NCI-H1436 (cell line): ENCODE measurements around the gene IQCB1.
"Not testable (repeated sequence)": the region's sequence is repeated elsewhere in the genome, so short reads cannot be mapped to it uniquely, and the experiment has no call there.

Experiments used
- DNase-seq: peaks from one replicate; lab custom pipeline; 2025; lab: John Stamatoyannopoulos, UW

Gene IQCB1, protein sequence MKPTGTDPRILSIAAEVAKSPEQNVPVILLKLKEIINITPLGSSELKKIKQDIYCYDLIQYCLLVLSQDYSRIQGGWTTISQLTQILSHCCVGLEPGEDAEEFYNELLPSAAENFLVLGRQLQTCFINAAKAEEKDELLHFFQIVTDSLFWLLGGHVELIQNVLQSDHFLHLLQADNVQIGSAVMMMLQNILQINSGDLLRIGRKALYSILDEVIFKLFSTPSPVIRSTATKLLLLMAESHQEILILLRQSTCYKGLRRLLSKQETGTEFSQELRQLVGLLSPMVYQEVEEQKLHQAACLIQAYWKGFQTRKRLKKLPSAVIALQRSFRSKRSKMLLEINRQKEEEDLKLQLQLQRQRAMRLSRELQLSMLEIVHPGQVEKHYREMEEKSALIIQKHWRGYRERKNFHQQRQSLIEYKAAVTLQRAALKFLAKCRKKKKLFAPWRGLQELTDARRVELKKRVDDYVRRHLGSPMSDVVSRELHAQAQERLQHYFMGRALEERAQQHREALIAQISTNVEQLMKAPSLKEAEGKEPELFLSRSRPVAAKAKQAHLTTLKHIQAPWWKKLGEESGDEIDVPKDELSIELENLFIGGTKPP

DNA sequence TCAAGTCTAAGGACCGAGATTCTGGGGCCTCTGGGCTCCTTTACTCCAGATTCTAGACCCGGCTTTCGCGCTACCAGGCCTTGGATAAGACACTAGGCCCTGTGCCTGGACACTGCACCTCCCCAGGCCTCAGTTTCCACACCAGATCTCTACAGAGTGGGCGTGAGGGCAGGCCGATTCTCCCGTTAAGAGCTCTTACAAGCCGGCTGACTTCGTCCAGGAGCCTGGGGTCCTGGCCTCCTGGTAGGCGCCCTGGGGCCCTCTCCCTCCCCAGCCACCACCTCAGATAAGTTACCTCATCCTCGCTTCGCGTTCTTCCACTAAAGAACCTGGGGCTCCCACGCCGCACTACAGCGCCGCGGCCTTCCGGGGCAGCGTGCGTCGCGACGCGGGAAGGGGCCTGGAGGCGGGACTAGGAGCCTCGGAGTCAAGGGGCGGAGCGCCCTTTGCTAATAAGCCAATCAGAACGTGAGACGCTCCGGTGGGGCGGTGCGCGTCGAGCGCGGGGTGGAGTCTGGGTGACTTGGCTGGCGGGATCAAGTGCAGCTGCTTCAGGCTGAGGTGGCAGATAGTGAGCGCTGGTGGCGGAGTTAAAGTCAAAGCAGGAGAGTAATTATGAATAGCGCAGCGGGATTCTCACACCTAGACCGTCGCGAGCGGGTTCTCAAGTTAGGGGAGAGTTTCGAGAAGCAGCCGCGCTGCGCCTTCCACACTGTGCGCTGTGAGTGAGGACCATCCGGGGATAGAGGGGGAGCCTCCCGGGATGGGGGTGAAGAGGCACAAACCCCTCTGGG is at the start of gene IQCB1, which contains the start of gene EAF2:
IQCB1 (minus strand) TSS at position 390 of the 794 bp plus-strand sequence. CDS start 6,100 bp downstream, outside the sequence.
EAF2 (plus strand) TSS at position 539 of the 794 bp plus-strand sequence; CDS start at position 616, 77 bp downstream.
- peak; percentile 98 for DNase-seq

DNA sequence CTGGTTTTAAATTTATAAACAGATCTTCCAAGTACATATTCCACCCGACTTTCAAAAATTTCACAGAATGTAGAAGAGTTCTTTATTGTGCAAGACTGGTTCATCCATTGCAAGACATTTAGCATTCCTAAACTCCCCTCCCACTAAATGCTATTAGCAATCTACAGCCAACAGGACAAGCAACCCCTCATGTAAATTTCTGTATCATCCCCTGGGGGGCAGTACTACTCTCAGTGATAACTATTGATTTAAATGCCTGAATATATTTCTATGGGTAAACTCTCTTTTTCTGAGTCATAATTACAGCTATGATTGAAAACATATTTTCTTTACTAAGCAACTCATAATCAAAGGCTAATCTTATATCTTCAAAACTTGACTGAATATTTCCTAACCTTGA is 48.6 kb upstream of the IQCB1 start:
- DNase-seq, result peak; percentile 21

DNA sequence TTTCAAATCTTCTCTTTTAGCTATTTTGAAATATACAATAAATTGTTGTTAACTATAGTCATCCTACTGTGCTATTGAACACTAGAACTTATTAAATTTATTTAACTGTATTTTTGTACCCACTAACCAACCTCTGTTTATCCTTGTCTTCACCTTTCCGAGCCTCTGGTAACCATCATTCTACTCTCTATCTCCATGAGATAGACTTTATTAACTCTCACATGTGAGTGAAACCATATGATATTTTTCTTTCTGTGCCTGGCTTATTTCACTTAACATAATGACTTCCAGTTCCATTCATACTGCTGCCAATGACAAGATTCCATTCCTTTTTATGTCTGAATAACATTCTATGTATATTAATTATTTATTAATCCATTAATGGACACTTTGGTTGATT is 43.6 kb upstream of the IQCB1 start:
- no peak for DNase-seq

DNA sequence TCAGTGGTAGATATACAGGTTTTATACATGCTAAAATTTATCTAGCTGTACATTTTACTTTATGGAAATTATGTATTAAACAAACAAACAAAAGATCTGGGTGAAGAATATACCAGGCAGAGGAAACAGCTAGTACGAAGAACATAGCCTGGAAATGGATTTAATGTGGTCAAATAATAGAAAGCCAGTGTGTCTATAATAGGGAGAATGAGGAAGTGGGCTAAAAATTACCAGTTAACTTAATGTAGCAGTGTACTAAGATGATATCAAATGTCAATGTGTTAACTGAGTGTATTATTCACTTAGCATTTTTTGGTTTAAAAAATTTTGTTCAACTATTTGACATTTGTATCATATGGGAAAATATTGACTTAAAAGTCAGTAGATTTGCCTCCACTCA is 36.6 kb upstream of the IQCB1 start:
- no peak for DNase-seq

DNA sequence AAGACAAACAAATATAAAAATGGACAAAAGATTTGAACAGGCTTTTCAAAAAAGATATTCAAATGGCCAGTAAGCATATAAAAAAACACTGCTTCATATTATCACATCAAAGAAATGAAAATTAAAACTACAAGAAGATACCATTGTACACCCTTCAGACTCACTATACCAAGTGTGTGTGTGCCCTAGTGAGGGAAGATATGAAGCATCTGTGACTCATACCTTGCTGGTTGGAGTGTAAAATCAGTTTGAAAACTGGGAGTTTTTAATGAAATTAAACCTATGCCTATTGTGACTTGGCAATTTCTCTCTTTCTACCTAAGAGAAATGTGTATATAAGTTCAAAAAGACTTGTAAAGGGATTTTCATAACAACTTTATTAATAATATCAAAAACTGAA is 35.9 kb upstream of the IQCB1 start:
- no peak for DNase-seq

DNA sequence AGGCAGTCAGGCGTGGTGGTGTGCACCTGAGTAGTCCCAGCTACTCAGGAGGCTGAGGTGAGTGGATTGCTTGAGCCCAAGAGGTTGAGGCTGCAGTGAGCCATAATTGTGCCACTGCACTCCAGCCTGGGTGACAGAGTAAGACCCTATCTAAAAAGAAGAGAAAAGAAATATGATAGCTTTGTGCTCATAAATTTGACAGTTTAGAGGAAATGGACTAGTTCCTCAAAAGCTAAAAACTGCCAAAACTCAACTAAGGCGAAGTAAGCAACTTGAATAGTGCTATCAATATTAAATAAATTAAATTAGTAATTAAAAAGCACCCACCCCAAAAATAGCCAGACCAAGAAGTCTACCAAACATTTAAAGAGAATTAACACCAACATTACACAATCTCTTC is 34.9 kb upstream of the IQCB1 start:
- no peak for DNase-seq

DNA sequence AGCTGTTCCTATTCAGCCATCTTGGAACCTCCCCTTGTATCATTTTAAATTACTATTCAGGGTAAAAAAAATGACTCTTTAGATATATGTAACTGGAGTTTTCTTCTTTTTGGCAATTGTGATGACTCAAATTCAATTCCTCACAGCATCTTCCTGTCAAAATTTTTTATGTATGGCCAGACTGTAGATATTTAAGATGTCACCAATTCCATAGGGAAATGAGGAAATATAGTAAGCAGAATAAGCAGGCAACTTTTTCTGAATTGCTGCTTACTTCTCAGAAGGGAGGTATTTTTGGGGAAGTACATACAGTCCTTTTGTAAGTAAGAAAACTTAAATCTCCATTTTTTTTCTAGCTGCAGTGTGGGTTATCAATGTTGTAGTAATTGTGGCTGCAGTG is 28.9 kb upstream of the IQCB1 start:
- no peak for DNase-seq

DNA sequence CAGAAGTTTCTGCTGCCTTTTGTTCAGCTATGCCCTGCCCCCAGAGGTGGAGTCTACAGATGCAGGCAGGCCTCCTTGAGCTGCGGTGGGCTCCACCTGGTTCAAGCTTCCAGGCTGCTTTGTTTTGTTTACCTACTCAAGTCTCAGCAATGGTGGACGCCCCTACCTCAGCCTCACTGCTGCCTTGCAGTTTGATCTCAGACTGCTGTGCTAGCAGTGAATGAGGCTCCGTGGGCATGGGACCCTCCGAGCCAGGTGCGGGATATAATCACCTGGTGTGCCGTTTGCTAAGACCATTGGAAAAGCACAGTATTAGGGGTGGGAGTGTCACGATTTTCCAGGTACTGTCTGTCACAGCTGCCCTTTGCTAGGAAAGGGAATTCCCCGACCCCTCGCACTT is 28.4 kb upstream of the IQCB1 start:
- not testable (repeated sequence) for DNase-seq

DNA sequence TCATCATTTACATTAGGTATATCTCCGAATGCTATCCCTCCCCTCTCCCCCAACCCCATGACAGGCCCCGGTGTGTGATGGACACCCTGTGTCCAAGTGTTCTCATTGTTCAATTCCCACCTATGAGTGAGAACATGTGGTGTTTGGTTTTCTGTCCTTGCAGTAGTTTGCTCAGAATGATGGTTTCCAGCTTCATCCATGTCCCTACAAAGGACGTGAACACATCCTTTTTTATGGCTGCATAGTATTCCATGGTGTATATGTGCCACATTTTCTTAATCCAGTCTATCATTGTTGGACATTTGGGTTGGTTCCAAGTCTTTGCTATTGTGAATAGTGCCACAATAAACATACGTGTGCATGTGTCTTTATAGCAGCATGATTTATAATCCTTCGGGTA is 22.9 kb upstream of the IQCB1 start:
- not testable (repeated sequence) for DNase-seq

DNA sequence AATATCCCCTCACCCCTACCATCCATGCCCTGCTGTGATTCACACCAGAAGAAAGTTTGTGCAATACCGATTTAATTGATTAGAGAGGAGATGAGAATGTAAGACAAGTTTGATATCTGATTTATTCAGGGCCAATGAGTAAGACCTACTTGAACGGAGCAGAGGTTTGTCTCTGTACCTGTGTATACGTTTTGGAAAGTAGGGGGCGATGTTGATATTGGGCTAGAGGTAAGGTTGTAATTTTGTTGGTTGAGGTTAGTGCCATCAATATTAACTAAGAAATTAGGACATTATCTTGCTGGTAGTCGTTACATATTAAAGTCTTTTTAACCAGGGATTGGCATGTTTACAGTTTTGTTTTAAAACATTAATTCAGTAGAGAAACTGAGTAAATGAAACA is 20.7 kb upstream of the IQCB1 start:
- peak; percentile 1 for DNase-seq

DNA sequence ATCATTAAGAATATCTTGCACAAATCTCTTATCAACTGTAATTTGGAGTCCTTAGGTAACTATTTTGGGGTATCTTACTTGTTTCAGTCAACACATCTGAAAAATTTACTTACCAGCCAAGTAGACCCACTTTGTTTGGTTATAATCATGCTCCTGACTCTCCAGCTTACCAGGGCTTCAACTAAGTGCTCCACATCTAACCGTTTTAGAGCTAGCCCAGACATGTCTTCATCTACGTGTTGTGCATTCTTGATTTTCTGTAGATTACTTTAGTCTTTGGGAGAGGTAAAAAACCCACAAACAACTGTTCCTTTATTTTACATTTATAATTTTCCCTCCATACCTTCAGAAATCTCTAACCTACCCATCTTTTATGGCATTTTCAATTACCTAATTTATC is 17.4 kb upstream of the IQCB1 start:
- DNase-seq, result no peak

DNA sequence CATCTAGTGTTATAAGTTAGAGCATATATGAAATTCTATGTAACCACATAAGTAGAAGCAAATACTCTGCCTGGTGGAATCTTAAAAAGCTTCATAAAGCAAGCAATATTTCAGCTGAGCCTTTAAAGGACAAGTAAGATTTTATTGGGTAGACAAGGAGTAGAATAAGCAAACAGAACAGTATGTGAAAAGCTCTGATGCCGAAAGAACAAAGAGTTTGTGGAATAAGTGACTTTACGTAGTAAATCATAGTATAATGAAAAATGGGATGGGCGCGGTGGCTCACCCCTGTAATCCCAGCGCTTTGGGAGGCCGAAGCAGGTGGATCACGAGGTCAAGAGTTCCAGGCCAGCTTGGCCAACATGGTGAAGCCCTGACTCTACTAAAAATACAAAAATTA is 10.0 kb upstream of the IQCB1 start:
- no peak for DNase-seq

DNA sequence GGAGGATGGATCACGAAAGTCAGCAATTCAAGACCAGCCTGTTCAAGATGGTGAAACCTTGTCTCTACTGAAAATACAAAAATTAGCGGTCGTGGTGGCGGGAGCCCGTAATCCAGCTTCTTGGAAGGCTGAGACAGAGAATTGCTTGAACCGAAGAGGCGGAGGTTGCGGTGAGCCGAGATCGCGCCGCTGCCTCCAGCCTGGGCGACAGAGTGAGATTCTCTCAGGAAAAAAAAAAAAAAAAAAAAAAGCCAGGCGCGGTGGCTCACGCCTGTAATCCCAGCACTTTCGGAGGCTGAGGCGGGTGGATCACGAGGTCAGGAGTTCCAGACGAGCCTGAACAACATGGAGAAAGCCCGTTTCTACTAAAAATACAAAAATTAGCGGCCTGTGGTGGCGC is 5.1 kb upstream of the IQCB1 start:
- DNase-seq, result no peak

DNA sequence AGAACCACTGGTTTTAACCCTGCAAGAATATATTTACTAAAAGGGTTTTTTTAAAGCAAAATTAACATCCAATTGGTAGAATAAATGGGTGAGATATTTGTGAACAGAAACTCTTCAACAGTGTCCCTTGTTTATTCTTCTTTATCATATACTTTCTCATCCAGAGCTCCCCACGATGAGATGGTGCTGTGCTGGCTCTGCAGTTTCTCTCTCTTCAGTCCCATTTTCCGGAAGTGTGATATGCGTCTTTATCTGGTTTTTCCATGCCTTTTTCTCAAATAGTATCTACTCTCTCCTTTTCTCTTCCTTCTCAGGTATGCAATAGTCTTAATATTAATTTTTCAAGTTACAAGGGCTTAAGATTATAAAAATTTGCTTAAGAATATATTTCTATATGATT is 1.6 kb upstream of the IQCB1 start:
- no peak for DNase-seq

DNA sequence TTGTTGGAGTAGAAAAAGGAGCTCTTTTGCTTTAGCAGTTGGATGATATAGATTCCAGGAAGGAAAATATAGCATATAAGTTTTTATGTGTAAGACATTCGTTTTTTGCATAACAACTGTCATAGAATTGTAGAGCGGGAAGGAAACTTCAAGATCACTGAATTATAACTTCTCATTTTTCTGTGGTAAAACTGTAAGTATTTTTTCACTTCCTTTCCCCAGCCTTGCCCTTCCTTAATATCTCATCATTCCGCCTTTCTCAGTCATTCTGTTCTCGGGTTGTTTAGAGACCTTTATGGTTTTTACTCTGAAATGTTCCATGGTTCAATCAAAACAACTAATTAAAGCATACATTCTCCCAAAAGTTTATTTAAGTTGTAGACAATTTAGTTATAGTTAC is 1.2 kb upstream of the IQCB1 start:
- no peak for DNase-seq

DNA sequence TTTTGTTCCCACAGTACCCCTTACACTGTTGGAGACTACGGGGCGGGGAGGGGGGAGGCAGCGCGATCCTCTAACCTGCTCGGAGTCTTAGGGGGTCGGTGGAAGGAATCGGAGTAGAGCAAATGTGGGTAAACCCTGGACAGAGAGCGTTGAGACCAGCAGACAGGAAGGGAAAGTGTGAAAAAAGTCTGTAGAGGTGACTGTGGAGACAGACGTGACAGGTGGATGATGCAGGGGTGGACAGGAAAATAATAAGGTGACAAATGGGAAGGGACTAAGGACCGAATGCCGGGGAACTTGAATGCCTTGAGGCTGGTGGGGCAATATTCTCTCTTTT is 573 bp upstream of the IQCB1 start:
- DNase-seq, result no peak

DNA sequence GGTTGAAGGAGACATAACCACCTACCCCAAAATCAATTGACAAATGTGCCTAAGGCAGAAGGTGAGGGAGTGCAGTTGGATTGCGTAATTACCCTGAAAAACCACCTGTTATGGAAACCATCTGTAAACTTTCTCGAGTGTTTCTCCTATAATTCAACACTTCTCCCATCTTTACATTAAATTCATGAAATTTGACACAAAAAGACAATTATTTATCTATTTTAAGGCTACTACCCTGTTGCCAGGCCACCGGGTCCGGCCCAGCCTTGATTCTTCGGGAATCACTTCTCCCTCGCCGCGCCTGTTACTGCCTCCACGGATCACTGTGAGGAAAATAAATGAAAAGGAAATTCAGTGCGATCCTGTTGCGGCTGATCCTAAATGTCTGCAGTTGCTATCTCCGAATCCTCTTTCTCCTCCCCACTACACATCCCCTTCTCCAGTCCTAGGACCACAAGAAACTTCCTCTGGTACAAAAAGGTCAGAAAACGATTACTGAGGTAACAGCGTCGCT is 646 bp downstream of the IQCB1 start:
- DNase-seq, result peak; percentile 12

DNA sequence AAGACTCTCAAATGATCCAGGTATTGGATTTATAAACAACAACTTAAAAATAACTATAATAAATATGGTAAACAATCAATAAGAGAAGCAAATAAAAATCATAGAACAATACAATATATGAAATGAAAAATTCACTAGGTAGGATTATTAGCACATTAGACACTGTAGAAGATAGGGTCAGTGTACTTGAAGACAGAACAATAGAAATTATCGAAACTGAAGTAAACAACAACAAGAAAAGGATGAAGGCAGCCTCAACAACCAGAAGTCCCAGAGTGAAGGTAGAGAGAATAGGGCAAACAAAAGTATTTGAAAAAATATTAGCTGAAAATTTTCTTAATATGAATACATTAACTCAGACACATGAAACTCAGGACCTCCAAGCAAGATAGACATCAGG is 11.9 kb downstream of the IQCB1 start:
- DNase-seq, result no peak

DNA sequence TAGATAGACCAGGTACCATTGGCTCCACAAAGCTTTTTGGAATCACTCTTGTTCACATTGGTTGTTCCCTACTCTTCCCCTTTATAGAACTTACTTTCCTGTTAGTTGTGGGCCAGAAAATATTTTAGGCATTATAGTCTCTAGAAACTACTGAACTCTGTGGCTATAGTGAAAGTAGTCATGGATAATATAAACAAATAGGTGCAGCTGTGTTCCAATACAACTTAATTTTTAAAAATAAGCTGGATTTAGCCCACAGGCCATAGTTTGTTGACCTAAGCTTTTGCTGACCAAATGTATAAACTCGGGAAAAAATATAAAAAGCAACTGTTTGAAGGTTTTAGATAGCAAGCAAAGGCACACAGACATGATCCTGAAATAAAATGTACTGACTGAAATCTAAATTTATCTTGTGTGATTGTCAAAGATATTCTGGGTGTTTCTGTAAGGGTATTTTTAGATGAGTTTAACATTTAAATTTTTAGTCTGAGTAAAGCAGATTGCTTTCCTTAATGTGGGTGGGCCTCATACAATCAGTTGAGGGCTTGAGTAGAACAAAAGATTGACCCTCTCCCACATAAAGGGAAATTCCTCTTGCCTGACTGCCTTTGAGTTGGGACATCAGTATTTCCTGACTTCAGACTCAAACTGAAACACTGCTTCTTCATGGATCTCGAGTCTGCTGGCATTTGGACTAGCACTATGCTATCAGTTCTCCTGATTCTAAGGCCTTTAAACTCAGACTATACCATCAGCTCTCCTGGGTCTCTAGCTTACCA is 13.2 kb downstream of the IQCB1 start:
- no peak for DNase-seq

DNA sequence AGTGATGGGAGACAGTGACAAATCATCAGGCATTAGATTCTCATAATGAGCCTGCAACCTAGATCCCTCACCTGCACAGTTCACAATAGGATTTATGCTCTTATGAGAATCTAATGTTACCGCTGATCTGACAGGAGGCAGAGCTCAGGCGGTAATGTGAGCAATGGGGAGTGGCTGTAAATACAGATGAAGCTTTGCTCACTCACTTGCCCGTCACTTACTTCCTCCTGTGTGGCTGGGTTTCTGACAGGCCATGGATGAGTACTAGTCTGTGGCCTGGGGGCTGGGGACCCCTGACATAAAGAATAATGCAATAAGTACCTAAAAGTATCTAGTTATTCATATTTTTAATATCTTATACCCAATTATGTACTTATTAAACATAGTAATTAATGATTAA is 15.6 kb downstream of the IQCB1 start:
- DNase-seq, result no peak

DNA sequence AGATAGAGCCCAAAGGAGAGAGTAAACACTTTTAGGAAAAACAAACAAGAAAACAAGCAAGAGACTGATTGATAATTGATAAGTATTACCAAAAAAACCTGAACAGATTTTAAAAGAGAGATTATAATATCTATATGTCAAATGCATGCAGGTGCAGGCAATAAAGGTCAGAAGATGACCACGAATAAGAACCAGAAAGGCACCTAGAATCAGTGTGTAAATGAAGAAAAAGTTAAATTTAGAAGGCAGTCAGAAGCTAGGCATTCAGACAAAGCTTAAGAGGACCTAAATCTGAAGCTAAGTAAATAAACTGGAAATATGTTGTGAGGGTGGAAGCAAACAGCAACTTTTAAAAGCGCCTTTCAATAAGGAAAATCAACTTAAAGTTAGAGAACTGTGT is 16.3 kb downstream of the IQCB1 start:
- DNase-seq, result no peak

DNA sequence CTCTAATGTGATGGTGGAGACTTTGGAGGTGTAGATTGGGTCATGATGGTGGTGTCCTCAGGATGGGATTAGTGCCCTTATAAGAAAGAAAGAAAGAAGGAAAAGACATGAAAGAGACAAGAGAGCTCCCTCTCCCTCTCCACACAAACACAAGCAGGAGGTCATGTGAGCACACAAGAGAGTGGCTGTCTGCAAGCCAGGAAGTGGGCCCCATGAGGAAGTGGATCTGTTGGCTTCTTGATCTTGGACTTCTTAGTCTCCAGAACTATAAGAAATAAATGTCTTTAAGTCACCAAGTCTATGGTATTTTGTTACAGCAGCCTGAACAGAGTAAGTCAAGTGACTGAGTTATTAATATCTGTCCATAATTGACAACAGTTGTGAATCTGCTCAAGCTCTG is 17.1 kb downstream of the IQCB1 start:
- DNase-seq, result no peak
